ENCODE measurements around the gene ADORA3.
"Not testable (repeated sequence)": the region's sequence is repeated elsewhere in the genome, so short reads cannot be mapped to it uniquely, and the experiment has no call there.

ADORA3 gene

DNA sequence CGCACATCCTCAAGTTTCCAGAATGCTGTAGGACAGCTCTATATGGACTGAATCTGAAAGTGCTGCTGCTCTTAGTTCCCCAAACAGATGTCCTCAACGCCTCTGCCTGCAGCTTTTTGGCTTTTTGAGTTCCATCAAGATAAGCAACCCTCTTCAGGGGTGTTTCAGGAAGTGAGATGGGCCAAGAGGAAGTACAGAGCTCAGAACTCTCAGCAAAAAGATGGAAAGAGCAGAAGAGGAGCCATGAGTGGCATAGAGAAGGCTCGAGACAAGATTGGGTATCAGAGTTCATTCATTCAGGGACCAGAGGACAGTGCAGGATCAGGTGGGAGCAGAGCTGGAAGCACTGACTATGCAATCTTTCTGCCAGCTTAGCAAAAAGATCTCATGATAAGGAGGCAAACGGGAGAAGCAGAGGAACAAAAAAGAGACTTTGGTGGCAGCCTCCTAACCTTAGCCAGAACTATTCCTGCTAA is at the start of gene ADORA3, which contains the start of gene TMIGD3:
Gene ADORA3, minus strand, starts transcription at position 49 of the 476 bp plus-strand sequence. CDS start 279 bp downstream, outside the sequence.
Gene TMIGD3, minus strand, starts transcription at position 49 of the 476 bp plus-strand sequence. CDS start 279 bp downstream, outside the sequence.
- DNase-seq (ENCODE audit: low read depth, low spot score): no peak

DNA sequence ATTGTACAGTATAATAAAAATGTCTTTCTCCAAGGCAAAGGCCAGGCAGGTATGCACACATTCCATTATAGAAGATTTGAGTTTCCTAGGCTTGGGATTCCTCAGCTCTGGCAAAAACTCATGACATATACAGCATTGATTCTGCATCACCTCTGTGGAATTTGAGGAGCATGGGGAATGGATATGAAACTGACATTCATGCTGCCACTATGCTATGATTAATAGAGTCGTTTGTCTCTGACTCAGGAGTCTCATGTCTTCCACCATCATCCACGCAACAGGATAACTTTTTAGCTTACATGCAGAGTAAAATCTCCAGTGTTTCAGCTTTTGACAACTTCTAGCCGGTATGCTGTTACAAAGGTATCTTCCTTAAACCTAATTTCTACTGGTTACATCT is 49.8 kb upstream of the ADORA3 start:
- no peak for DNase-seq (ENCODE audit: low read depth, low spot score)

GRCh38 chr1:111552587-111552986 is 49.2 kb upstream of the ADORA3 start:
- DNase-seq (ENCODE audit: low read depth, low spot score): no peak

DNA sequence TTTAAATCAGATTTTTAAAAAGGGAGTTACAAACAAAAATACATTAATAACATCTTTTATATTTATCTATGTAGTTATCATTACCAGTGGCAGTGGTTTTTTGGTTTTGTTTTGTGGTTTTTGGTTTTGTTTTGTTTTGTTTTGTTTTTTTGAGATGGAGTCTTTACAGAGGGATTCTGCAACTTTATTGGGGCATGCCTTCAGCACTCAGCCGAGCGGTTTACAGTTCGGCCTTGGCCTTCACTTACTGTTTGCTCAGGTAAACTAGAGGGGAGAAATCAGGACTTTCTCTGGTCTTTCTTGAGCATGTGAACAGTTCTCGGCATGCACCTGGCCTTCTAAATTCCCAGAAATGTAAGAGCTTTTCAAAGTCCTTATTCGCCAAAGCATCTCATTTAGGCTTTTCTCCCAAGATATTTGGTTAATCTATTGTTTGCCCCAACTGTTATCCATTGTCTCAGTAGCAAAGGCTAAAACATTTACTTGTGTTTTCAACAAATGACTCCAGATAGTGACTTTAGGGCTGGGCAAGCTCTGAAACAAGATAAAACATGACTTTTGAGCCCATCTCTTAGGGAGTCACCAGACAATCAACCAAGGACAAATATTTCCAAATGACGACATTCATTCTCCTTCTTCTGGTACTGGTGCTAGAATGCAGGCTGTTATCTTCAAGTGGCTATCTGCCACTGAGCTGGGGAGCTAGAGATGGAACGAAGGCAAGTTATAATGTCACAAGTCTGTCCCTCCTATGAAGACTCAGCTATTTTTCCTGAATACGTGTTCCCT is 48.4 kb upstream of the ADORA3 start:
- DNase-seq (ENCODE audit: low read depth, low spot score): no peak

DNA sequence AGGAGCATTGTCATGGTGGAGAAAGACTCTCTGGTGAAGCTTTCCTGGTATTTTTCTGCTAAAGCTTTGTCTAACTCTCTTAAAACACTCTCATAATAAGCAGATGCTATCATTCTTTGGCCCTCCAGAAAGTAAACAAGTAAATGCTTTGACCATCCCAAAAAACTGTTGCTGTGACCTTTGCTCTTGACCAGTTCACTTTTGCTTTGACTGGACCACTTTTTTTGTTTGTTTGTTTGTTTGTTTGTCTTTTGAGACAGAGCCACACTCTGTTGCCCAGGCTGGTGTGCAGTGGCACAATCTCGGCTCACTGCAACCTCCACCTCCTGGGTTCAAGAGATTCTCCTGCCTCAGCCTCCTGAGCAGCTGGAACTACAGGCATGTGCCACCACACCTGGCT is 44.4 kb upstream of the ADORA3 start:
- not testable (repeated sequence) for DNase-seq (ENCODE audit: low read depth, low spot score)

- no peak for DNase-seq (ENCODE audit: low read depth, low spot score)
These were observed 38.8 kb upstream of the ADORA3 start for GRCh38 chr1:111542187-111542586.

GRCh38 chr1:111541721-111542120 is 38.3 kb upstream of the ADORA3 start:
- no peak for DNase-seq (ENCODE audit: low read depth, low spot score)

DNA sequence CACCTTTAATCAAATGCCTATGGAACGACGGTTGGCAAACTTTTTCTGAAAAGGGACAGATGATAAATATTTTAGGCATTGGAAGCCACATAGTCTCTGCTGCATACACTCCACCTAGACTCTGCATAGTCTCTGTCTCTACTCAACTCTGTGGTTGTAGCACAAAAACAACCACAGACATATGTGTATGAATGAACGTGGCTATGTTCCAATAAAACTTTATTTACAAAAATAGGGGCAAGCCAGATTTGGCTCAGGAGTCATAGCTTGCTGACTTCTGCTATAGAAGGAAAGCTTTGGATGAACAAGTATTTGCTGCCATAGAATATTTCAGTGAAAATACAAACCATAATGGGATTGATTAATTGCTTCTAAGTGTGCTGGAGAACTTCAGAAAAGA is 37.5 kb upstream of the ADORA3 start:
- DNase-seq (ENCODE audit: low read depth, low spot score): no peak

- peak; percentile 64 for DNase-seq (ENCODE audit: low read depth, low spot score)
These were observed 35.1 kb upstream of the ADORA3 start for GRCh38 chr1:111538343-111539025.

- DNase-seq (ENCODE audit: low read depth, low spot score): no peak
These were observed 32.1 kb upstream of the ADORA3 start for GRCh38 chr1:111535256-111536191.

DNA sequence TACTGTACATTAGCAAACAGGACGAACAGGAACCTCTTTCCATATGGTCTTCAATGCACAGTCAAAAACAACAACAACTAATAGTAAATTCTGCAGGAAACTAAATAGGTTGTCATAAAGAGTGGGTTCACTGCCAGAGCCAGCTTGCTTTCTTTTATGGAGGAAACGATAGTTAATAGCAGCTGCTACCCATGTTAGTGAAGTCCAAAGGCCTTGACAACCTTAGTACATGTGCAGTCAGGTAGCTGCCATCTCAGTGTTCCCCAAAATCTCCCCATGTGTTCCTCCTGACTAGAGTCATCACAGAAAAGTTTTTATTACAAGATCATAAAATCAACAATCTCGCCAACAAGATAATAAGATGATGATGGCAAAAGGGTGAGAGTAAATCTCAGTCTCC is 16.6 kb upstream of the ADORA3 start:
- no peak for DNase-seq (ENCODE audit: low read depth, low spot score)

GRCh38 chr1:111517469-111518225 is 14.2 kb upstream of the ADORA3 start:
- DNase-seq (ENCODE audit: low read depth, low spot score): no peak

DNA sequence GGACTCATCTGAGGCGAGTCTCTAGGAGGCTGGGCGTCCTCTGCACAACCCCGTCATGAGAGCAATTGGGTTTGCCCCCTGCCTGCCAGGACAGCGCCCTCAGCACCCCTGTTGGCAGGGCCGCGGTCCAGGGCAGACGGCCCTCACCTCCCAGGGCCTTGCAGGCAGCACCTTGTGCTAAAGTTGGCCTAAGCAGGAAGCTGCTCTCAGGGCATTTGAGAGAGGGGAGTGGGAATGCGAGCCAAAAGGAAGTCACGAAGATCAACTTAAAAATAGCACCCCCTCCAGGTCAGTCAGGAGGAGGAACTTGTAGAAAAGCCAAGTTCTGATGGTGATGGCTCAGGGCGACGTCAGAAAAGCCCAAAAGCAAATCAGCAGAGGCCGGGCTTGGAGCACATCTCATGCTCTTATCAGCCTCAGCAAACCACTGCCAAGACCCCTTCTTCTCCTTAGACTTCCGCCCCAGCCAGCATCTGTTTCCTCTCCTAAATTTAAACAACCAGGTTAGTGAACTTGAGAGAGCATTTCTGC is 12.6 kb upstream of the ADORA3 start:
- no peak for DNase-seq (ENCODE audit: low read depth, low spot score)

GRCh38 chr1:111515291-111516004 is 12.0 kb upstream of the ADORA3 start:
- DNase-seq (ENCODE audit: low read depth, low spot score): no peak

DNA sequence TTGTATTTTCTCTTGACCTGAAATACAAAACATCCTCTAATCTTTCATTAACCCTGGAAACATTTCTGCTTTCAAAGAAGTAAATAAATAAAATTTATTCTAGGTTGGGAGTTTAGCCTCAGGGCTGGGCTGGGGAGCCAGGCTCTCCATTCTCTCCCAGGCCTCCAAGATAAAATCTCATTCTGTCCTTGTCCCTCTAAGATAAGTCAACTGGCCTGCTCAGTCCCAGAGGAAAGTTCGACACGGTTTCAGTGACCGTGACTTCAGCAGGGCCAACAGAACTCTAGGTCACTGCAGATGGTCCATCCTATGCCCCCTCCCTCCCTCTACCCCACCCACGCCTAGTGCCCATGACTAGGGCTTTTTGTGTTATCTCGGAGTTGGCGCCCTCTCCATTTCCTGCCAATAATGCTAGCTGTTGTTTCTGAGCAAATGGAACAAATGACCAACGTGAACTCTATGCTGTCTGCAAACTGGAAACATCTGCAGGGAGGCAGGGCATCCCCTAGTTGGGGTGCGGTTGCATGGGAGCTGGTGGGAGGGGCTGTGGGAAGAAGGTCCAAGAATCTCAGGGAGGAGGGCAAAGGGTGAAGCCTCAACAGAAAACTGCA is 10.1 kb upstream of the ADORA3 start:
- DNase-seq (ENCODE audit: low read depth, low spot score): no peak

GRCh38 chr1:111512931-111513330 is 9.5 kb upstream of the ADORA3 start:
- no peak for DNase-seq (ENCODE audit: low read depth, low spot score)

GRCh38 chr1:111512132-111512889 is 8.9 kb upstream of the ADORA3 start:
- DNase-seq (ENCODE audit: low read depth, low spot score): no peak

- DNase-seq (ENCODE audit: low read depth, low spot score): no peak
These were observed 7.9 kb upstream of the ADORA3 start for GRCh38 chr1:111511370-111511769.

DNA sequence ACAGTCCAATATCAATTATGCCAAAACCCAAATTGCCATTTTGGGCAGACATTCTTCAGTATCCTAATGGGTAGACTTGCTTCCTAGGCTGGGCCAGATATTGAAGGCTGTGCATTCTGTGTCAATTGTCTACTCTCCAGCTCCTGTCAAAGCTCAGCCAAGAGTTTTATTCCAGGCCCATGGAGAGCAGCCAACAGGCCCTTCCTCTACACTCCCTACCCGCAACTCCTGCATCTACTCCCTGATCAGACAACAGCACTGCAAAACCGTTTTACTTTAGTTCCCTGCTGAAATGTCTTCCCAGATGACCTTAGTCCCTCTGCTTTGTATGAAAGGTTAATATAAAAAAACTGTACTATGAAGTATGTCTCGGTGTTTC is 6.6 kb upstream of the ADORA3 start:
- DNase-seq (ENCODE audit: low read depth, low spot score): no peak
